Ishikawa (cell line): ENCODE data around the gene CDRT4.

Experiments used
- CEBPB ChIP-seq: IDR thresholded peaks from 2 replicates; pipeline ENCODE4 v1.6.1; 2012
- CREB1 ChIP-seq: IDR thresholded peaks from 2 replicates; pipeline ENCODE4 v1.6.1; 2012; ENCODE audit warnings: low read depth
- EGR1 ChIP-seq: IDR thresholded peaks from 2 replicates; pipeline ENCODE4 v1.6.1; 2012
- EP300 ChIP-seq: IDR thresholded peaks from 2 replicates; pipeline ENCODE4 v1.6.1; 2012; ENCODE audit warnings: borderline replicate concordance
- FOXM1 ChIP-seq: IDR thresholded peaks from 2 replicates; pipeline ENCODE4 v1.6.1; 2012; ENCODE audit warnings: low read depth, borderline replicate concordance
- NFIC ChIP-seq: IDR thresholded peaks from 2 replicates; pipeline ENCODE4 v1.6.1; 2012
- RAD21 ChIP-seq: IDR thresholded peaks from 2 replicates; pipeline ENCODE4 v1.6.1; 2012; ENCODE audit warnings: low read depth
- TAF1 ChIP-seq: IDR thresholded peaks from 2 replicates; pipeline ENCODE4 v1.6.1; 2012; ENCODE audit warnings: low read depth, mild to moderate bottlenecking
- TCF12 ChIP-seq: IDR thresholded peaks from 2 replicates; pipeline ENCODE4 v1.6.1; 2012; ENCODE audit warnings: low read depth
- TEAD4 ChIP-seq: IDR thresholded peaks from 2 replicates; pipeline ENCODE4 v1.6.1; 2012
- YY1 ChIP-seq: IDR thresholded peaks from 2 replicates; pipeline ENCODE4 v1.6.1; 2012; ENCODE audit warnings: low read depth
- ZBTB7A ChIP-seq: IDR thresholded peaks from 2 replicates; pipeline ENCODE4 v1.6.1; 2012; ENCODE audit warnings: low read depth
- TF ChIP-seq, protein P1 (sequence below): IDR thresholded peaks from 2 replicates; pipeline ENCODE4 v1.6.1; 2012
- TF ChIP-seq, protein P2 (sequence below): IDR thresholded peaks from 2 replicates; pipeline ENCODE4 v1.6.1; 2012
- TF ChIP-seq, protein P3 (sequence below): IDR thresholded peaks from 2 replicates; pipeline ENCODE4 v1.6.1; 2012; ENCODE audit warnings: low read depth, mild to moderate bottlenecking

Gene CDRT4

DNA sequence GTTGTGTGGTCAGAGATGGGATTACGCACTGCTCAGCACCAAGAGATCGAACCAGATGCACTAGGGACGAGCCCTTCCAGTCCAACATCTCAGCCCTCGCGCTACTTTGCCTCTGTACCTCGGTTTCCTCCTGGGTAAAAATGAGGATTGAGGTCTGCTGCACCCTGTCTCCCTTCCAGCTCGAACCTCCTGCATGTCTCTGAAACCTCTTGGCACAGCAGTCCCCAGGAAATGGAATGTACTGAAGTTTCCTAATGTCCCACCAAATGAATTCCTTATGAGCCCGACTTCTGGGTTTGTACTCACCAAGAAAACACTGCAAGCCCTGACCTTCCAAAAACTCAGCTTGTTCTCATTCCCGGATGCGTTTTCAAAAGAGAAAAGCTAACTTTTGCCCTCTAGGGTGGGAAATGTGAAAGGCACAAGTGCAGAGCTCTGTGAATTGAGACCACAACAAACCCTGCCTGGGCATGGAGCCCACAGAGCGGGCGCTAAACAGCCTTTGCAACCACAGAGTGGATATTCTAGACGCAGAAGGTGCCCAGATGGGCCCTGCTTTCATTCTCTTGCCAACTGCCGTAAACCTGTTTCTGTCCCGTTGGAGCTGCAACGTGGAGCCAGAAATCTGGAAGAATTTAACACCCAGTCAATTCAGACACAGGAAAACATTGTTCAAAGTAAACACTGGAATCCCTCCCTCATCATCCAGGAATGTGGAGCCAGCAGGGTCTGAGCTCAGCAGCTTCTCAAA, 10.3 kb downstream of the CDRT4 start:
- TF ChIP-seq EP300: no peak
- TF ChIP-seq CEBPB: no peak
- TF ChIP-seq RAD21: no peak
- TF ChIP-seq TEAD4: no peak
- TF ChIP-seq NFIC: no peak
- TF ChIP-seq EGR1: no peak
- TF ChIP-seq TCF12: no peak
- no peak for TF ChIP-seq CREB1

DNA sequence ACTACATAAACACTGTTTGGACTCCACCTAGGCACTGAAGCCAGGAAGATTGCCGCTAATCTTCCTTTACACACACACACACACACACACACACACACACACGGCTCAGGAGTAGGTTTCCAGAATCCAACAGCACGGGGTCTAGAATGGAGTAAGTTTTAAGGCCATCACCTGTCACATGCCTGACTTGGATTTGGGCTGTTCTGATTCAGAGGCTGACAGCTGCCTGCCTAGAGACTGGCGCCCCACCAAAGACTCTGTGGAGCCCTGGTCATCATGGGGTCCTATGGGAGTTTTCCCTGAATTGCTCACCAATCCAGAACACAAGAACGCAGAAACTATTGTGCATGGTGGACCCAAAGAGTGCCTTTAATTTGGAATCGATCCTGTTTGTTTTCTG, 10.9 kb downstream of the CDRT4 start:
- TF ChIP-seq ZBTB7A (no peak), EGR1 (no peak), YY1 (no peak), TAF1 (no peak), RAD21 (no peak), EP300 (no peak), TEAD4 (no peak), FOXM1 (no peak)
- TF ChIP-seq, protein P1, sequence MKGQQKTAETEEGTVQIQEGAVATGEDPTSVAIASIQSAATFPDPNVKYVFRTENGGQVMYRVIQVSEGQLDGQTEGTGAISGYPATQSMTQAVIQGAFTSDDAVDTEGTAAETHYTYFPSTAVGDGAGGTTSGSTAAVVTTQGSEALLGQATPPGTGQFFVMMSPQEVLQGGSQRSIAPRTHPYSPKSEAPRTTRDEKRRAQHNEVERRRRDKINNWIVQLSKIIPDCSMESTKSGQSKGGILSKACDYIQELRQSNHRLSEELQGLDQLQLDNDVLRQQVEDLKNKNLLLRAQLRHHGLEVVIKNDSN: no peak
- TF ChIP-seq, protein P2, sequence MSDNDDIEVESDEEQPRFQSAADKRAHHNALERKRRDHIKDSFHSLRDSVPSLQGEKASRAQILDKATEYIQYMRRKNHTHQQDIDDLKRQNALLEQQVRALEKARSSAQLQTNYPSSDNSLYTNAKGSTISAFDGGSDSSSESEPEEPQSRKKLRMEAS: no peak

DNA sequence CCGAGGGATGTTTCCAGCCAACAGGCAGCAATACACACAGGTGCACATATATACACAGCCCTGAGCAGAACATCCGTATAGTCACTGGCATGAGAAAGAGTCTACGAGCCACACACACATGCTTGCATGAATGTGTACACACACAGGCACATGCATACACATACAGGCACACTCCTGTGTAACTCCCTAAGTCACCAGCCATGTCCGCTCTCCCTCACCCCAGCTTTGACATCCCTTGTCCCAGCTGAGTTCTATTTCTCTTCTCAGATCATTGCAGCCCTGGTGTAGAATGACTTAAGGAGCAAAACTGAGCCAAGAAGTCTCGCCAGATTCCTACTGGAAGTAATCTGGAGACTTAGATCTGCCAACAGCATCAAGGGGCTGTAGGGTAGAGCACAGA, 13.1 kb downstream of the CDRT4 start:
- TF ChIP-seq EP300 (no peak), CREB1 (no peak)
- TF ChIP-seq, protein P3, sequence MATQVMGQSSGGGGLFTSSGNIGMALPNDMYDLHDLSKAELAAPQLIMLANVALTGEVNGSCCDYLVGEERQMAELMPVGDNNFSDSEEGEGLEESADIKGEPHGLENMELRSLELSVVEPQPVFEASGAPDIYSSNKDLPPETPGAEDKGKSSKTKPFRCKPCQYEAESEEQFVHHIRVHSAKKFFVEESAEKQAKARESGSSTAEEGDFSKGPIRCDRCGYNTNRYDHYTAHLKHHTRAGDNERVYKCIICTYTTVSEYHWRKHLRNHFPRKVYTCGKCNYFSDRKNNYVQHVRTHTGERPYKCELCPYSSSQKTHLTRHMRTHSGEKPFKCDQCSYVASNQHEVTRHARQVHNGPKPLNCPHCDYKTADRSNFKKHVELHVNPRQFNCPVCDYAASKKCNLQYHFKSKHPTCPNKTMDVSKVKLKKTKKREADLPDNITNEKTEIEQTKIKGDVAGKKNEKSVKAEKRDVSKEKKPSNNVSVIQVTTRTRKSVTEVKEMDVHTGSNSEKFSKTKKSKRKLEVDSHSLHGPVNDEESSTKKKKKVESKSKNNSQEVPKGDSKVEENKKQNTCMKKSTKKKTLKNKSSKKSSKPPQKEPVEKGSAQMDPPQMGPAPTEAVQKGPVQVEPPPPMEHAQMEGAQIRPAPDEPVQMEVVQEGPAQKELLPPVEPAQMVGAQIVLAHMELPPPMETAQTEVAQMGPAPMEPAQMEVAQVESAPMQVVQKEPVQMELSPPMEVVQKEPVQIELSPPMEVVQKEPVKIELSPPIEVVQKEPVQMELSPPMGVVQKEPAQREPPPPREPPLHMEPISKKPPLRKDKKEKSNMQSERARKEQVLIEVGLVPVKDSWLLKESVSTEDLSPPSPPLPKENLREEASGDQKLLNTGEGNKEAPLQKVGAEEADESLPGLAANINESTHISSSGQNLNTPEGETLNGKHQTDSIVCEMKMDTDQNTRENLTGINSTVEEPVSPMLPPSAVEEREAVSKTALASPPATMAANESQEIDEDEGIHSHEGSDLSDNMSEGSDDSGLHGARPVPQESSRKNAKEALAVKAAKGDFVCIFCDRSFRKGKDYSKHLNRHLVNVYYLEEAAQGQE: no peak
- TF ChIP-seq, protein P1: no peak

DNA sequence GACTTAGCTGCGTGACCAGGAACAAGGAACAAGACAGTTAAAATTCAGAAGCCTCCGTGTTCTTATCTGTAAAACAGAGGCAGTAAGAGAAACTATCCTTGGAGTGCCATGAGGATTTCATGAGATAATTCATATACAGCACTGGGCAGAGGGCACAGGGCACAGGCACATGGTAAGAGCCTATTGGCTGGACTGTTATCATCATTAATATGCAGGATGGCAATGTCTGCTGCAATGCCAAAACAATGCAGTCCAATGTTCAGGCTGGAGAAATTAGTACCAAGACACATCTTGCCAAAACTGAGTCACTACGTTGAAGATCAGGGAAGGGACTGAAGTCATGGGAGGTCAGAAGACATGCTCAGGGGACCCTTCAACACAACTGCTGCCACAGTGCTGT, 13.6 kb downstream of the CDRT4 start:
- TF ChIP-seq TEAD4 (no peak), ZBTB7A (no peak), TCF12 (no peak)
- TF ChIP-seq, protein P1: no peak
- TF ChIP-seq, protein P3: no peak

DNA sequence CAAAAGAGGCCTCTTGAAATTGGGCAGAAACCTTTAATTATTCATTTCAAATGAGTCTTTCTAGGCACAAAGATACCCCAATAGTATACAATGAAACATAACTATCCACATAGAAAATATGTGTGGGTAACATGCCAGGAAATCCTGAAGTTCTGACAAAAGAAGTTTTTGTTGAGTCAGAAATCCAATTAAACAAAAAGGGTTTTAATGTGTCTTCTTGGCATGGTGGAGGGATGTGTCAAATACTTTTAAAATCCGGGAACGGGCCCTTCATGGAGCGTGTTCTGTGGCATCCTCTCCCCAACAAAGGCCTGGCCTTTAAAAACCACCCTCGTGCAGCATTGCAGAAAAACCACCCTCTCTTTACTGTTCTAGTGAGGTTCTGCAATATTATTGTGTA, 14.2 kb downstream of the CDRT4 start:
- TF ChIP-seq TAF1: no peak
- no peak for TF ChIP-seq TCF12
- TF ChIP-seq ZBTB7A: no peak
- TF ChIP-seq RAD21: no peak
- TF ChIP-seq CREB1: no peak
- TF ChIP-seq, protein P2: no peak
- TF ChIP-seq NFIC: no peak
- TF ChIP-seq, protein P3: no peak
- no peak for TF ChIP-seq EGR1
- no peak for TF ChIP-seq FOXM1
- TF ChIP-seq, protein P1: no peak
- no peak for TF ChIP-seq YY1
